Activated CD8-positive, alpha-beta T cell treated with anti-CD3 and anti-CD28 coated beads, Interleukin-2, amount 10 ng/mL, durations not matched to agents 7 days and 5 days (primary cell): ENCODE measurements around the gene CCDC27. TPM values are rescaled to one million over a fixed set of nuclear protein-coding genes. Genes with fewer than 3 reads are reported as not detected.
"Not testable (repeated sequence)": the region's sequence is repeated elsewhere in the genome, so short reads cannot be mapped to it uniquely, and the experiment has no call there.

ENCODE experiments used
- ATAC-seq: fragments of 150-1000 bp; cut with Tn5 transposase; one replicate; pipeline ENCODE4 v1.10.0; 2021; ENCODE audit warnings: moderate library complexity
- CTCF ChIA-PET: fragments of 350-600 bp; sonication (Branson Sonifier 250); formaldehyde crosslinking; loops from one replicate; lab custom pipeline; 2021; ENCODE audit warnings: antibody characterized with exemption; lab: Charles Lee
- POLR2A ChIA-PET: fragments of 350-600 bp; sonication (Branson Sonifier 250); formaldehyde crosslinking; loops from one replicate; lab custom pipeline; 2021; ENCODE audit warnings: antibody characterized with exemption; lab: Charles Lee
- DNase-seq: peaks from one replicate; pipeline ENCODE4 v3.0.0-alpha.2; 2020
- H3K27ac Mint-ChIP-seq: one replicate; pipeline ENCODE4 v1.8.0; 2021; ENCODE audit warnings: mild to moderate bottlenecking, mixed read lengths
- H3K27me3 Mint-ChIP-seq: one replicate; pipeline ENCODE4 v1.8.0; 2021; ENCODE audit warnings: low read depth, mixed read lengths
- H3K36me3 Mint-ChIP-seq: one replicate; pipeline ENCODE4 v1.8.0; 2021; ENCODE audit warnings: low read depth, mixed read lengths
- H3K4me1 Mint-ChIP-seq: one replicate; pipeline ENCODE4 v1.8.0; 2021; ENCODE audit warnings: low read depth, mixed read lengths
- H3K4me3 Mint-ChIP-seq: one replicate; pipeline ENCODE4 v1.8.0; 2021; ENCODE audit warnings: mild to moderate bottlenecking, mixed read lengths
- H3K9me3 Mint-ChIP-seq: one replicate; pipeline ENCODE4 v1.8.0; 2022; ENCODE audit warnings: mixed read lengths; ENCODE audit not compliant: insufficient read depth
- total RNA-seq, 2 experiments: library from RNA; stranded (reverse); gene quantifications; one replicate each; pipeline ENCODE4 v1.2.3, GENCODE V29; 2021

CCDC27 gene
- total RNA-seq, 2 experiments from 2014 or later: not detected

GRCh38 chr1:3743421-3743820 lies 8.8 kb upstream of the CCDC27 start:
- POLR2A ChIA-PET: no interaction called here

GRCh38 chr1:3743826-3744225 lies 8.4 kb upstream of the CCDC27 start:
- no peak for ATAC-seq
- no peak overlapping the region for H3K4me3 Mint-ChIP-seq
- H3K9me3 Mint-ChIP-seq: no peaks in the 10 kb centered on the region
- no peaks in the 10 kb centered on the region for H3K36me3 Mint-ChIP-seq
- no peaks in the 10 kb centered on the region for H3K27me3 Mint-ChIP-seq
- DNase-seq: no peak
- peaks cover 27% of the 10 kb centered on the region for H3K4me1 Mint-ChIP-seq
- ChIA-PET POLR2A (no interaction called here), CTCF (no interaction called here)
- no peak overlapping the region for H3K27ac Mint-ChIP-seq

More at GRCh38 chr1:3743421-3743820, 8.8 kb upstream of the CCDC27 start:
- DNase-seq (no peak), ATAC-seq (no peak)
- no peaks in the 10 kb centered on the region for H3K36me3 Mint-ChIP-seq
- H3K4me3 Mint-ChIP-seq: no peak overlapping the region
- no peaks in the 10 kb centered on the region for H3K9me3 Mint-ChIP-seq
- H3K27ac Mint-ChIP-seq: no peak overlapping the region
- no peaks in the 10 kb centered on the region for H3K27me3 Mint-ChIP-seq
- CTCF ChIA-PET: no interaction called here
- peaks cover 26% of the 10 kb centered on the region for H3K4me1 Mint-ChIP-seq

- no peak overlapping the region for H3K27ac Mint-ChIP-seq
- no peak overlapping the region for H3K4me3 Mint-ChIP-seq
- H3K36me3 Mint-ChIP-seq: no peaks in the 10 kb centered on the region
- ChIA-PET CTCF (interaction anchor here (0.9 kb wide), 1 partner anchor 20 kb away, joined by 3 read pairs; no protein-coding TSS in a partner anchor), POLR2A (no interaction called here)
- ATAC-seq (no peak), DNase-seq (no peak)
- H3K27me3 Mint-ChIP-seq: no peaks in the 10 kb centered on the region
- H3K9me3 Mint-ChIP-seq: no peaks in the 10 kb centered on the region
- peaks cover 27% of the 10 kb centered on the region for H3K4me1 Mint-ChIP-seq
These were observed 7.6 kb upstream of the CCDC27 start for GRCh38 chr1:3744646-3745045.

- Mint-ChIP-seq H3K9me3 (no peaks in the 10 kb centered on the region), H3K27me3 (no peaks in the 10 kb centered on the region), H3K27ac (no peak overlapping the region), H3K36me3 (no peaks in the 10 kb centered on the region), H3K4me3 (no peak overlapping the region), H3K4me1 (peaks cover 27% of the 10 kb centered on the region)
- ChIA-PET CTCF (interaction anchor here (0.9 kb wide), 1 partner anchor 20 kb away, joined by 3 read pairs; no protein-coding TSS in a partner anchor), POLR2A (no interaction called here)
- ATAC-seq (no peak), DNase-seq (no peak)
These were observed 7.2 kb upstream of the CCDC27 start for GRCh38 chr1:3745071-3745470.

GRCh38 chr1:3745590-3746381 lies 6.5 kb upstream of the CCDC27 start:
- Mint-ChIP-seq H3K27me3 (no peaks in the 10 kb centered on the region), H3K27ac (peak overlapping the region; percentile 48), H3K9me3 (no peaks in the 10 kb centered on the region), H3K36me3 (no peaks in the 10 kb centered on the region), H3K4me1 (peaks cover 27% of the 10 kb centered on the region), H3K4me3 (peak overlapping the region; percentile 70)
- ChIA-PET CTCF (no interaction called here), POLR2A (no interaction called here)
- ATAC-seq: no peak
- DNase-seq: no peak

GRCh38 chr1:3746389-3746829 lies 5.8 kb upstream of the CCDC27 start:
- H3K36me3 Mint-ChIP-seq: no peaks in the 10 kb centered on the region
- peak overlapping the region; percentile 49 for H3K27ac Mint-ChIP-seq
- ChIA-PET POLR2A (no interaction called here), CTCF (no interaction called here)
- peak overlapping the region; percentile 70 for H3K4me3 Mint-ChIP-seq
- H3K9me3 Mint-ChIP-seq: no peaks in the 10 kb centered on the region
- H3K27me3 Mint-ChIP-seq: peaks cover 4% of the 10 kb centered on the region
- ATAC-seq (no peak), DNase-seq (no peak)
- peaks cover 27% of the 10 kb centered on the region for H3K4me1 Mint-ChIP-seq

- Mint-ChIP-seq H3K4me3 (peak overlapping the region; percentile 76), H3K27me3 (peaks cover 4% of the 10 kb centered on the region), H3K4me1 (peaks cover 27% of the 10 kb centered on the region), H3K36me3 (no peaks in the 10 kb centered on the region), H3K27ac (peak overlapping the region; percentile 49), H3K9me3 (no peaks in the 10 kb centered on the region)
- DNase-seq (peak; percentile 86), ATAC-seq (peak; percentile 97)
- POLR2A ChIA-PET: no interaction called here
- CTCF ChIA-PET: no interaction called here
These were observed 5.3 kb upstream of the CCDC27 start for GRCh38 chr1:3746830-3747521.

- CTCF ChIA-PET: no interaction called here
- H3K4me3 Mint-ChIP-seq: peak overlapping the region; percentile 76
- DNase-seq (no peak), ATAC-seq (no peak)
- H3K9me3 Mint-ChIP-seq: no peaks in the 10 kb centered on the region
- no peaks in the 10 kb centered on the region for H3K36me3 Mint-ChIP-seq
- H3K27me3 Mint-ChIP-seq: peaks cover 4% of the 10 kb centered on the region
- peaks cover 27% of the 10 kb centered on the region for H3K4me1 Mint-ChIP-seq
- no peak overlapping the region for H3K27ac Mint-ChIP-seq
- POLR2A ChIA-PET: no interaction called here
These were observed 4.8 kb upstream of the CCDC27 start for GRCh38 chr1:3747522-3747848.

GRCh38 chr1:3747903-3748302 lies 4.3 kb upstream of the CCDC27 start:
- no peaks in the 10 kb centered on the region for H3K36me3 Mint-ChIP-seq

GRCh38 chr1:3748316-3748900 lies 3.8 kb upstream of the CCDC27 start:
- H3K36me3 Mint-ChIP-seq, DNase-seq, ATAC-seq, CTCF ChIA-PET, H3K27me3 Mint-ChIP-seq, H3K9me3 Mint-ChIP-seq, H3K27ac Mint-ChIP-seq, POLR2A ChIA-PET: not testable (repeated sequence)
- Mint-ChIP-seq H3K4me3 (peak overlapping the region; percentile 76), H3K4me1 (peaks cover 27% of the 10 kb centered on the region)

More at GRCh38 chr1:3747903-3748302, 4.3 kb upstream of the CCDC27 start:
- Mint-ChIP-seq H3K4me1 (peaks cover 27% of the 10 kb centered on the region), H3K27me3 (peaks cover 4% of the 10 kb centered on the region), H3K9me3 (no peaks in the 10 kb centered on the region), H3K27ac (no peak overlapping the region), H3K4me3 (peak overlapping the region; percentile 76)
- POLR2A ChIA-PET: no interaction called here
- DNase-seq (no peak), ATAC-seq (no peak)
- CTCF ChIA-PET: no interaction called here

- H3K27ac Mint-ChIP-seq: no peak overlapping the region
- CTCF ChIA-PET: no interaction called here
These were observed 2.7 kb upstream of the CCDC27 start for GRCh38 chr1:3749512-3749911.

GRCh38 chr1:3750741-3751140 lies 1.5 kb upstream of the CCDC27 start:
- Mint-ChIP-seq H3K9me3 (no peaks in the 10 kb centered on the region), H3K4me1 (peaks cover 20% of the 10 kb centered on the region), H3K36me3 (no peaks in the 10 kb centered on the region), H3K4me3 (no peak overlapping the region), H3K27ac (no peak overlapping the region), H3K27me3 (peaks cover 4% of the 10 kb centered on the region)
- DNase-seq: no peak
- ATAC-seq: no peak
- CTCF ChIA-PET: no interaction called here
- POLR2A ChIA-PET: no interaction called here

More at GRCh38 chr1:3749512-3749911, 2.7 kb upstream of the CCDC27 start:
- Mint-ChIP-seq H3K9me3 (no peaks in the 10 kb centered on the region), H3K4me3 (no peak overlapping the region), H3K36me3 (no peaks in the 10 kb centered on the region), H3K4me1 (peaks cover 27% of the 10 kb centered on the region), H3K27me3 (peaks cover 4% of the 10 kb centered on the region)
- DNase-seq (no peak), ATAC-seq (no peak)
- POLR2A ChIA-PET: no interaction called here
